Endodermal cell (in vitro differentiated cells): ENCODE data around the gene ROR1. TPM values are rescaled to one million over a fixed set of nuclear protein-coding genes. Genes with fewer than 3 reads are reported as not detected.
"Not testable (repeated sequence)": the region's sequence is repeated elsewhere in the genome, so short reads cannot be mapped to it uniquely, and the experiment has no call there.

Experiments used
- DNase-seq: peaks from one replicate; pipeline ENCODE4 v3.0.0-alpha.2; 2017
- H3K27ac ChIP-seq: 2 replicates; pipeline ENCODE4 v1.5.1; 2013; ENCODE audit warnings: mild to moderate bottlenecking, low read depth, low read length, moderate library complexity
- H3K27me3 ChIP-seq: 2 replicates; pipeline ENCODE4 v1.6.1; 2013; ENCODE audit warnings: mild to moderate bottlenecking, low read length, moderate library complexity; ENCODE audit not compliant: insufficient read depth, control insufficient read depth, poor library complexity, severe bottlenecking
- H3K36me3 ChIP-seq: 2 replicates; pipeline ENCODE4 v1.7.0; 2013; ENCODE audit warnings: mild to moderate bottlenecking, low read length, moderate library complexity; ENCODE audit not compliant: control insufficient read depth, insufficient read depth
- H3K4me1 ChIP-seq: one replicate; pipeline ENCODE4 v1.7.0; 2013; ENCODE audit warnings: low read length; ENCODE audit not compliant: control insufficient read depth, insufficient read depth
- H3K4me3 ChIP-seq: 2 replicates; pipeline ENCODE4 v1.5.1; 2013; ENCODE audit warnings: mild to moderate bottlenecking, low read length, moderate library complexity
- H3K9ac ChIP-seq: 2 replicates; pipeline ENCODE4 v1.6.1; 2013; ENCODE audit warnings: mild to moderate bottlenecking, low read length, moderate library complexity; ENCODE audit not compliant: poor library complexity, severe bottlenecking; ENCODE audit errors: extremely low read depth
- H3K9me3 ChIP-seq: 2 replicates; pipeline ENCODE4 v1.6.1; 2013; ENCODE audit warnings: mild to moderate bottlenecking, low read length, moderate library complexity; ENCODE audit not compliant: control insufficient read depth
- H3K27ac Mint-ChIP-seq: 2 replicates; pipeline ENCODE4 v1.8.0; 2020; ENCODE audit warnings: mixed read lengths
- H3K27me3 Mint-ChIP-seq: 2 replicates; pipeline ENCODE4 v1.8.0; 2021; ENCODE audit warnings: mild to moderate bottlenecking, mixed read lengths; ENCODE audit not compliant: insufficient read depth
- H3K36me3 Mint-ChIP-seq: 2 replicates; pipeline ENCODE4 v1.8.0; 2020; ENCODE audit warnings: low read depth, mixed read lengths
- H3K4me1 Mint-ChIP-seq: 2 replicates; pipeline ENCODE4 v1.8.0; 2020; ENCODE audit warnings: mixed read lengths
- H3K4me3 Mint-ChIP-seq: 2 replicates; pipeline ENCODE4 v1.8.0; 2020; ENCODE audit warnings: mild to moderate bottlenecking, moderate library complexity, mixed read lengths
- H3K9me3 Mint-ChIP-seq: 2 replicates; pipeline ENCODE4 v1.8.0; 2020; ENCODE audit warnings: mild to moderate bottlenecking, mixed read lengths
- WGBS, 2 experiments: methylation state at CpG; one replicate each; pipeline versions ENCODE4 v1.1.5 to v1.1.7; 2013; ENCODE audit warnings: missing lambda C conversion rate in 2 of 2, mixed read lengths in 1 of 2; ENCODE audit not compliant: insufficient coverage in 1 of 2, insufficient read length in 1 of 2; 5-methylcytosine and 5-hydroxymethylcytosine counted together
- total RNA-seq, 2 donors: library from RNA; stranded (reverse); fragmentation: NEBNext Ultra II Directional in 1 of 2; extraction: Animal tissue kit (Norgen Biotek cat#: 25700) in 1 of 2; gene quantifications; 2 replicates in 1 of 2; 3 replicates in 1 of 2; pipeline ENCODE4 v1.2.1, GENCODE V29; 2021
- TF ChIP-seq, protein P1 (sequence below): fragments of 200-600 bp; sonication (generic); conservative IDR thresholded peaks from 2 replicates; pipeline ENCODE4 v1.5.0; 2021; ENCODE audit warnings: antibody characterized with exemption, mild to moderate bottlenecking

Gene ROR1
- total RNA-seq, 2 donors from 2014 or later: 77.4 to 77.9 TPM

DNA sequence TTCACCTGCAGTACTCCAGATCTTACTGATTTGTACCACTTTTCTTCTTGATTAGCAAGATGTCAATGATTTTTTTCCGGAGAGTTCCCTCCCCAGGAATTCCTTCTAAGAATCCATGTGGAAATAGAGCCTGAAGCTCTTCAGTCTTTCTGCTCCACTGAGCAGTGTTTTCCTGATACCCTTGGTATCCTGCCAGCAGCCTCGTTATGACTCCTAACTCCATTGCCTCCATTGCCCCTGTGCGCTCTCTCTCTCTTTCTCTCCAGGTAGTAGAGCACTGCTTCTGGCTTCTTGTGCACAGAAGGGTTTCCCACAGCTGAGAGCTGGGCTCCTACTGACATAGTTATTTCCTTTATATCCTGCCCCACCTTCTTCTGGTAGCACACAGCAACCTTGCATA lies 441.8 kb downstream of the ROR1 start:
- Mint-ChIP-seq H3K4me1 (peaks cover 2% of the 10 kb centered on the region), H3K27ac (no peak overlapping the region), H3K9me3 (no peaks in the 10 kb centered on the region), H3K36me3 (no peaks in the 10 kb centered on the region), H3K27me3 (no peaks in the 10 kb centered on the region), H3K4me3 (no peak overlapping the region)
- H3K4me3 ChIP-seq: no peak overlapping the region
- no peak overlapping the region for H3K27ac ChIP-seq
- no peaks in the 10 kb centered on the region for H3K27me3 ChIP-seq
- TF ChIP-seq, protein P1, sequence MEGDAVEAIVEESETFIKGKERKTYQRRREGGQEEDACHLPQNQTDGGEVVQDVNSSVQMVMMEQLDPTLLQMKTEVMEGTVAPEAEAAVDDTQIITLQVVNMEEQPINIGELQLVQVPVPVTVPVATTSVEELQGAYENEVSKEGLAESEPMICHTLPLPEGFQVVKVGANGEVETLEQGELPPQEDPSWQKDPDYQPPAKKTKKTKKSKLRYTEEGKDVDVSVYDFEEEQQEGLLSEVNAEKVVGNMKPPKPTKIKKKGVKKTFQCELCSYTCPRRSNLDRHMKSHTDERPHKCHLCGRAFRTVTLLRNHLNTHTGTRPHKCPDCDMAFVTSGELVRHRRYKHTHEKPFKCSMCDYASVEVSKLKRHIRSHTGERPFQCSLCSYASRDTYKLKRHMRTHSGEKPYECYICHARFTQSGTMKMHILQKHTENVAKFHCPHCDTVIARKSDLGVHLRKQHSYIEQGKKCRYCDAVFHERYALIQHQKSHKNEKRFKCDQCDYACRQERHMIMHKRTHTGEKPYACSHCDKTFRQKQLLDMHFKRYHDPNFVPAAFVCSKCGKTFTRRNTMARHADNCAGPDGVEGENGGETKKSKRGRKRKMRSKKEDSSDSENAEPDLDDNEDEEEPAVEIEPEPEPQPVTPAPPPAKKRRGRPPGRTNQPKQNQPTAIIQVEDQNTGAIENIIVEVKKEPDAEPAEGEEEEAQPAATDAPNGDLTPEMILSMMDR: no peak
- H3K9ac ChIP-seq: no peak overlapping the region
- H3K36me3 ChIP-seq: no peaks in the 10 kb centered on the region
- H3K9me3 ChIP-seq: no peaks in the 10 kb centered on the region
- WGBS, 2 experiments: 85 to 94% methylated on average over 3 of the region's 3 CpGs
- no peaks in the 10 kb centered on the region for H3K4me1 ChIP-seq
- DNase-seq: no peak

DNA sequence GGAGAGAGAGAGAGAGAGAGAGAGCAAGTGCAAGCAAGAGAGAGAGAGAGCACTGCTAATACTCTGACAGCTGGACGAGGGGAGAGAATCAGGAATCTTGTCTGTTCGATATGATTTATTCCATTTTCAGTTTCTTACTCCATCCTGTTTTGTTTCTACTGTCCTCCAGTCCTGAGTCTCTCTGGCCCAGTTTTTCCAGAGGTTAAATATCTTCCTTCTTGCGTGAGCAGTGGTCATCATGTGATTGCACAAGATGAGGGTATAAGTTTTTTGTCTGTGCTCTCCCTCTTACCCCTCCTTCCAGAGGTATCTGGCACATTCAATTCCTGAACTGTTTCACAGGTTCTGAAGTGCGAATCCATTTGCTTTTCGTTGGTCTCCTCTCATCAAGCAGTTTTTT lies 446.4 kb downstream of the ROR1 start:
- no peak overlapping the region for H3K4me3 Mint-ChIP-seq
- H3K9ac ChIP-seq: no peak overlapping the region
- no peak overlapping the region for H3K27ac ChIP-seq
- TF ChIP-seq, protein P1: no peak
- no peak overlapping the region for H3K27ac Mint-ChIP-seq
- H3K9me3 ChIP-seq: no peaks in the 10 kb centered on the region
- H3K36me3 Mint-ChIP-seq: no peaks in the 10 kb centered on the region
- H3K4me1 ChIP-seq: no peaks in the 10 kb centered on the region
- no peaks in the 10 kb centered on the region for H3K36me3 ChIP-seq
- WGBS, 2 experiments: 85 to 95% methylated on average over 4 to 5 of the region's 5 CpGs
- no peaks in the 10 kb centered on the region for H3K4me1 Mint-ChIP-seq
- H3K27me3 ChIP-seq: peaks cover 2% of the 10 kb centered on the region
- no peaks in the 10 kb centered on the region for H3K9me3 Mint-ChIP-seq
- no peaks in the 10 kb centered on the region for H3K27me3 Mint-ChIP-seq
- DNase-seq: no peak
- no peak overlapping the region for H3K4me3 ChIP-seq

DNA sequence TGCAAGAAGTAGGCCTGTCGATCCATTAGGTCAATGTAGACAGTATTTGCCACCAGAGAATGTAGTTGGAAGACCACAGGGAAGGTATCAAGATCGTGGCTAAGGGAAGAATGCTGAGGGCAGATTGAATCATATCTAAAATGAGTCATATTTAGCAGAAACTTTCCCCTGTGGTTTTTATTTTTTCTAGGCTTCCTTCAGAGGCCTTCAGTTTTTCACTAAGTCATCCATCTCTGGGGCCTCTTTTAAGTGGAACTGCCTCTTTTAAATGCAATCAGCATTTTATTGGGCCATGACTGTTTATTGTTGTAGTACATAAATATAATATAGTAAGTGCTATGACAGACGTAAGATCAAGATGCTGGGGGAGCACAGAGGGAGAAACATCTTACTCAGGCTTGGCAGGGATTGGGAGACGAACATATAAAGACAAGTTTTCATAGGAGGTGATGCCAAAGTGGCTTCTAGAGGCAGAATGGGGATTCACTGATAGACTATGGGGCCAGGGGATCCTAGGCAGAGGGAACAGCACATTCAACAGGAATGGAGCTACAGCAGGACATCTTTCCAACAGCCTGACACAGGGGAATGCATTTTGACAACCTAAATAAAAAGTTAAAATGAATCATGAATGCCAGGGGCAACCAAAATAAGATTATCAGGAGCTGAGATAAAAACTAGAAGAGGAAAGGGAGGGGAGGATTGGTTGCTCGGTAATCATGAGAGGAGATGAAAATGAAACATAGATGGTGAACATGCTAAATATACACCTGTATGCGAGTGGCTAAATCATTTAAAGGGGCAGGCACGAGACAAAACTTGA lies 449.7 kb downstream of the ROR1 start:
- Mint-ChIP-seq H3K27ac (no peak overlapping the region), H3K9me3 (no peaks in the 10 kb centered on the region), H3K27me3 (peaks cover 9% of the 10 kb centered on the region), H3K4me1 (no peaks in the 10 kb centered on the region), H3K4me3 (no peak overlapping the region), H3K36me3 (no peaks in the 10 kb centered on the region)
- Histone ChIP-seq H3K4me1 (no peaks in the 10 kb centered on the region), H3K9me3 (no peaks in the 10 kb centered on the region), H3K4me3 (no peak overlapping the region), H3K36me3 (no peaks in the 10 kb centered on the region), H3K27ac (no peak overlapping the region), H3K27me3 (peaks cover 20% of the 10 kb centered on the region), H3K9ac (no peak overlapping the region)
- WGBS, 2 experiments: 93% methylated on average over 6 to 7 of the region's 7 CpGs
- TF ChIP-seq, protein P1: no peak
- no peak for DNase-seq

DNA sequence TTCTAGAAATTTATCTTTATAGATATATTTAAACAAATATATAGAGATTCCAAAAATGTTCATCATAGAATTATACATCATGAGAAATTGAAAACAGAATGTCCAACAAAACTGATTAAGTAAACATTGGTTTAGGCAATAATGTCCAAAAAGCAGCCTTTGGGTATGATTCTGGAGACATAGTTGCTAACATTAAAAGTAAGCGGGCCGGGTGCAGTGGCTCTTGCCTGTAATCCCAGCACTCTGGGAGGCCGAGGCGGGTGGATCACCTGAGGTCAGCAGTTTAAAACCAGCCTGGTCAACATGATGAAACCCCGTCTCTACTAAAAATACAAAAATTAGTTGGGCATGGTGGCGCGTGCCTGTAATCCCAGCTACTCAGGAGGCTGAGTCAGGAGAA lies 450.4 kb downstream of the ROR1 start:
- 83 to 93% methylated on average over 1 to 7 of the region's 7 CpGs for WGBS, 2 experiments
- peaks cover 20% of the 10 kb centered on the region for H3K27me3 ChIP-seq
- not testable (repeated sequence) for H3K27ac ChIP-seq, DNase-seq, H3K27ac Mint-ChIP-seq, H3K36me3 ChIP-seq, H3K9ac ChIP-seq, H3K4me1 Mint-ChIP-seq, H3K4me3 Mint-ChIP-seq, H3K9me3 ChIP-seq, H3K9me3 Mint-ChIP-seq, H3K36me3 Mint-ChIP-seq, H3K27me3 Mint-ChIP-seq, H3K4me3 ChIP-seq, H3K4me1 ChIP-seq
